A375 (cell line): ENCODE data around the gene ZNF765. TPM values are rescaled to one million over a fixed set of nuclear protein-coding genes. Genes with fewer than 3 reads are reported as not detected.

Experiments used
- small RNA-seq: library from RNA; depleted of rRNA; stranded (forward); fragments of <200 nt; gene quantifications from one replicate; pipeline ENCODE3, GENCODE V24; 2014
- total RNA-seq: library from RNA; depleted of rRNA; stranded (reverse); fragments of >200 nt; shearing (Covaris generic); gene quantifications from 2 replicates; pipeline ENCODE4 v1.2.3, GENCODE V29; 2014; rRNA removed

ZNF765 gene
- 5.1 and 6.2 TPM in 2 replicates for total RNA-seq

DNA sequence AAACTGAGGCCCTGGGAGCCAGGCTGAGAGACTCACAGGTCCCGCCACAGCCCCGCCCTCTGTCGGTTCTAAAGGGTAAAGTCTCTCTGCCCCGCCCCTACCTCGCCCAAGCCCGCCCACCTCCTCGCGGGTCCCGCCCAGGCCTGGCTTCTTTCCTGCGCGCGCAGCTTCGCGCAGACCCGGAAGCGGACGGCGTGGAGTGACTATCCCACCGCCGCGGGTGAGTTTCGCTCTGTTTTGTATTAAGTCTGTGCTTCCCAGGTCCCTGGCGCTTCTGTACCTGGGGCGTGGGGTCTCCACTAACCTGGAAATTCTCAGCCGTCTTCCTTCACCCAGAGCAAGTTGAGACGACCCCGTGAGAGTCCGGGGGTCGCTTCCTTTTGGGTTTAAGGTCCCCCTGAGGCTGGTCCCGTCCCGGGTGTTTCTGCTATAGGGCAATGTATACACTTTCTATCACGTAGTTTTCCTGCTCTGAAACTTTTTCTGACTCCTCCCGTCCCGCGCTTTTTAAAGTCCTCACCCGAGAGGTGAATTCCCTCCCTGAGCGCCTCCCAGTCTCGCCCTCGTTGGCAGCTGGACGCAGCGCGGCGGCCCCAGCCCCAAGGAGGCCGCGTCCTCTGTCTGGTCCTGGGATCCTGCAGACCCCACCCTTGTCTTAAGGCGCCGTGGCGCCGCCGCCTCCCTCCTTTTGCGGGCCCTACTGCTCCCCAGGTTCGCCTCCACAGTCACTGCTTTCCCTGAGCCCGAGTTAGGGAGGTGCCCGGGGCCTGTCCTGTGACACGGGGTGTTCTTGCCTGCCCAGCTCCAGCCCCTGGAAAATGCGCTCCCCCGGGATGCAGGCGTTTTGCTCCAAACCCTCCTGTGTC lies at the start of gene ZNF765:
ZNF765 (plus strand) TSS at position 176 of the 866 bp plus-strand sequence. CDS start 2,867 bp downstream, outside the sequence.

DNA sequence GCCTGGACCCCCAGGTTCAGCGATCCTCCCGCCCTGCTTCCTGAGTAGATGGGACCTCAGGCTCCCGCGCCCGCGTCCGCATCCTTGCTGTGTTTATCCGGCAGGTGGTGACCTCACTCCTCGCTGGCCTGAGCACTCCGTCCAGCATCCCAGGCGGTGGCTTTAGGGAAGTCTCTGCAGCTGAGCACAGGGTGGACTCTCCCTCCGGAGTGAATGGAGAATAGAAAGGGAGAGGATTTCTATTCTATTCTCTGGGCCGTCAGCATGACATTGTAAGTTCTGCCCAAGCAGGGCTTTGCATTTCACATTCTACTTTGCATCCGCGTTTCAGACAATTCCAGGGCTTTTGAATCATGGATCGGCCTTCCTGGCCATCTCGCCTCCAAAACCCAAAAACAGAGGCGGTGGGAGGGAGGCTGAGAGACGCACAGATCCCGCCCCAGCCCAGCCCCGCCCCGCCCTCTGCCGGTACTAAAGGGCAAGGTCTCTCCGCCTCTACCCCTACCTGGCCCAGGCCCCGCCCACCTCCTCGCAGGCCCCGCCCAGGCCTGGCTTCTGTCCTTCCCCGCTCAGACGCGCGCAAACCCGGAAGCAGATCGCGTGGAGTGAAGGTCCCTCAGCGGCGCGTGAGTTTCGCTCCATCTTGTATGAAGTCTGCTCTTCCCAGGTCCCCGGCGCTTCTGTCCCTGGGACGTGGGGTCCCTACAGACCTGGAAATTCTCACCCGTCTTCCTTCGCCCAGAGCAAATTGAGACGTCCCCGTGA lies 29.6 kb upstream of the ZNF765 start, which contains the start of gene ZNF525:
ZNF525 (plus strand) TSS at position 572 of the 765 bp plus-strand sequence. CDS start 6,577 bp downstream, outside the sequence.

DNA sequence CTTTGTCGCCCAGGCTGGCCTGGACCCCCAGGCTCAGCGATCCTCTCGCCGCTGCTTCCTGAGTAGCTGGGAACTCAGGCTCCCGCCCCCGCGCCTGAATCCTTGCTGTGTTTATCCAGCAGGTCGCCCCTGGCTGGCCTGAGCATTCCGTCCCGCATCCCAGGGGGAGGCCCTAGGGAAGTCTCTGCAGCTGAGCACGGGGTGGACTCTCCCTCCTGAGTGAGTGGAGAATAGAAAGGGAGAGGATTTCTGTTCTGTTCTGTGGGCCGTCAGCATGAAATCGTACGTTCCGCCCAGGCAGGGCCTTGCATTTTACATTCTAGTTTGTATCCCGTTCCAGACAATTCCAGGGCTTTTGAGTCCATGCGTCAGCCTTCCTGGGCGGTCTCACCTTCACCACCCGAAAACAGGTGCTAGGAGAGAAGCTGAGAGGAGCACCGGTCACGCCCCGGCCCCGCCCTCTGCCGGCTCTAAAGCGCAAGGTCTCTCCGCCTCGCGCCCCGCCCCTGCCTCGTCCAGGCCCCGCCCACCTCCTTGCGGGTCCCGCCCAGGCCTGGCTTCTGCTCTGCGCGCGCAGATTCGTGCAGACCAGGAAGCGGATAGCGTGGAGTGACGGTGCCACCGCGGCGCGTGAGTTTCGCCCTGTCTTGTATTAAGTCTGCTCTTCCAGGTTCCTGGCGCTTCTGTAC lies 36.6 kb downstream of the ZNF765 start, which contains the start of gene ZNF761:
ZNF761 (plus strand) TSS at position 586 of the 689 bp plus-strand sequence. CDS start 15,285 bp downstream, outside the sequence.

DNA sequence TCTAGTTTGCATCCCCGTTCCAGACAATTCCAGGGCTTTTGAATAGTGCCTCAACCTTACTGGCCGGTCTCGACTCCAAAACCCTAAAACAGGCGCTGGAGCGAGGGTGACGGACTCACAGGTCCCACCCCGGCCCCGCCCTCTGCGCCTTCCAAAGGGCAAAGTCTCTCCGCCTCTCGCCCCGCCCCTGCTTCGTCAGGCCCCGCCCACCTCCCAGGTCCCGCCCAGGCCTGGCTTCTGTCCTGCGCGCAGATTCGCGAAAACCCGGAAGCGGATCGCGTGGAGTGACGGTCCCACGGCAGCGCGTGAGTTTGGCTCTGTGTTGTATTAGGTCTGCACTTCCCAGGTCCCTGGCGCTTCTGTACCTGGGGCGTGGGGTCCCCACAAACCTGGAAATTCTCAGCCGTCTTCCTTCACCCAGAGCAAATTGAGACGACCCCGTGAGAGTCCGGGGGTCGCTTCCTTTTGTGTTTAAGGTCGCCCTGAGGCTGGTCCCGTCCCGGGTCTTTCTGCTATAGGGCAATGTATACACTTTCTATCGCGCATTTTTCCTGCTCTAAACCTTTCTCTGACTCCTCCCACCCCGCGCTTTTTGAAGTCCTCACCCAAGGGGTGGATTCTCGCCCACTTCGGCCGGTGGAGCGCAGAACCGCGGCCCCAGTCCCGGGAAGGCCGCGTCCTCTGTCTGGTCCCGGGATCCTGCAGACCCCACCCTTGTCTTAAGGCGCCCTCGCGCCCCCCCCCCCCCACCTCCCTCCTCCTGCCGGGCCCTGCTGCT lies 72.7 kb downstream of the ZNF765 start, which contains the start of gene ZNF813:
ZNF813 (plus strand) TSS at position 249 of the 778 bp plus-strand sequence. CDS start 16,090 bp downstream, outside the sequence.

Small RNA genes lying within 50 kb of the gene (small RNA-seq; reads per million reads assigned to genes)
- not detected for gene RPL39P36

Other genes with a start within 250 kb of the ZNF765 start
- 4.5 and 6.8 TPM in 2 replicates for gene ZNF347, start 236.1 kb upstream of the ZNF765 start, total RNA-seq
- gene ZNF665, start 201.8 kb upstream of the ZNF765 start, total RNA-seq = 0.93 and 0.94 TPM in 2 replicates
- gene ZNF677, start 140.3 kb upstream of the ZNF765 start, total RNA-seq = 10.1 and 11.0 TPM in 2 replicates
- not detected in 2 replicates for gene VN1R2, start 136.9 kb upstream of the ZNF765 start, total RNA-seq
- gene VN1R4, start 127.4 kb upstream of the ZNF765 start, total RNA-seq = not detected in 2 replicates
- gene ZNF845, start 61.4 kb upstream of the ZNF765 start, total RNA-seq = 4.1 and 5.2 TPM in 2 replicates
- gene ZNF525, start 29.4 kb upstream of the ZNF765 start, total RNA-seq = 5.3 and 8.0 TPM in 2 replicates
- gene ZNF761, start 36.8 kb downstream of the ZNF765 start, total RNA-seq = 4.5 and 5.5 TPM in 2 replicates
- gene ZNF813, start 72.6 kb downstream of the ZNF765 start, total RNA-seq = 1.6 and 1.8 TPM in 2 replicates
- 9.7 and 11.6 TPM in 2 replicates for gene ZNF331, start 143.0 kb downstream of the ZNF765 start, total RNA-seq
- gene DPRX, start 236.8 kb downstream of the ZNF765 start, total RNA-seq = not detected in 2 replicates